Natural killer cell (primary cell): ENCODE results near the gene RGS10. TPM values are rescaled to one million over a fixed set of nuclear protein-coding genes. Genes with fewer than 3 reads are reported as not detected.
A peak's percentile ranks its signal among the peaks of the same experiment; 100 is the strongest.

Source experiments
- ATAC-seq, 3 donors: fragments of 150-1000 bp in 2 of 3; fragments of 200-7000 bp in 1 of 3; cut with Tn5 transposase; 1 replicate in 1 of 3; 2 replicates in 2 of 3; pipeline ENCODE4 v1.10.0; 2021; ENCODE audit warnings: mild to moderate bottlenecking in 2 of 3, moderate library complexity in 2 of 3
- DNase-seq, 2 donors: peaks; one replicate each; pipeline versions ENCODE4 v3.0.0 to v3.0.0-alpha.2; 2013 to 2021; ENCODE audit warnings: mixed read lengths in 1 of 2
- H3K27ac ChIP-seq: one replicate; pipeline ENCODE4 v1.5.1; 2013; ENCODE audit warnings: mild to moderate bottlenecking, low read length
- H3K27me3 ChIP-seq: one replicate; pipeline ENCODE4 v1.6.1; 2013; ENCODE audit warnings: low read length; ENCODE audit not compliant: control insufficient read depth, insufficient read depth
- H3K36me3 ChIP-seq: one replicate; pipeline ENCODE4 v1.6.1; 2013; ENCODE audit warnings: low read length; ENCODE audit not compliant: control insufficient read depth, insufficient read depth
- H3K4me1 ChIP-seq: one replicate; pipeline ENCODE4 v1.6.1; 2013; ENCODE audit warnings: low read length; ENCODE audit not compliant: control insufficient read depth, insufficient read depth
- H3K4me3 ChIP-seq: one replicate; pipeline ENCODE4 v1.5.1; 2013; ENCODE audit warnings: low read length
- H3K9me3 ChIP-seq: one replicate; pipeline ENCODE4 v1.6.1; 2013; ENCODE audit warnings: low read length; ENCODE audit not compliant: control insufficient read depth, insufficient read depth
- H3K27ac Mint-ChIP-seq, 2 donors: one replicate each; pipeline ENCODE4 v1.8.0; 2022; ENCODE audit warnings: mild to moderate bottlenecking in 2 of 2, mixed read lengths in 2 of 2, moderate library complexity in 1 of 2
- H3K27me3 Mint-ChIP-seq, 2 donors: one replicate each; pipeline ENCODE4 v1.8.0; 2022; ENCODE audit warnings: low read depth in 2 of 2, mixed read lengths in 2 of 2
- H3K36me3 Mint-ChIP-seq: one replicate; pipeline ENCODE4 v1.8.0; 2022; ENCODE audit warnings: mixed read lengths
- H3K4me1 Mint-ChIP-seq, 2 donors: one replicate each; pipeline ENCODE4 v1.8.0; 2022; ENCODE audit warnings: mixed read lengths in 2 of 2
- H3K4me3 Mint-ChIP-seq: one replicate; pipeline ENCODE4 v1.8.0; 2022; ENCODE audit warnings: mild to moderate bottlenecking, moderate library complexity, mixed read lengths
- H3K9me3 Mint-ChIP-seq, 2 donors: one replicate each; pipeline ENCODE4 v1.8.0; 2022; ENCODE audit warnings: mixed read lengths in 2 of 2
- WGBS: methylation state at CpG from one replicate; pipeline ENCODE4 v1.1.7; 2013; ENCODE audit warnings: missing lambda C conversion rate; ENCODE audit not compliant: insufficient coverage; 5-methylcytosine and 5-hydroxymethylcytosine counted together
- intact Hi-C: fragments of 100-400 bp; cut with micrococcal nuclease; formaldehyde crosslinking; loops from one replicate; pipeline ENCODE4 v1.14.2; 2022
- total RNA-seq, 4 donors: library from RNA; stranded (reverse); fragments of 120-200 nt in 1 of 4; gene quantifications; one replicate each; pipeline versions ENCODE4 v1.2.3 to v1.2.4, GENCODE V29; 2013 to 2022
- TF ChIP-seq, protein P1 (sequence below): fragments of 200-600 bp; IDR thresholded peaks from one replicate; pipeline ENCODE4 v1.8.0; 2022; ENCODE audit warnings: antibody characterized with exemption

Gene RGS10, protein sequence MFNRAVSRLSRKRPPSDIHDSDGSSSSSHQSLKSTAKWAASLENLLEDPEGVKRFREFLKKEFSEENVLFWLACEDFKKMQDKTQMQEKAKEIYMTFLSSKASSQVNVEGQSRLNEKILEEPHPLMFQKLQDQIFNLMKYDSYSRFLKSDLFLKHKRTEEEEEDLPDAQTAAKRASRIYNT
- 10 to 100 TPM; 13.5 to 25.7 (median 21.4) TPM for total RNA-seq
- total RNA-seq (2013), result 117 TPM

DNA sequence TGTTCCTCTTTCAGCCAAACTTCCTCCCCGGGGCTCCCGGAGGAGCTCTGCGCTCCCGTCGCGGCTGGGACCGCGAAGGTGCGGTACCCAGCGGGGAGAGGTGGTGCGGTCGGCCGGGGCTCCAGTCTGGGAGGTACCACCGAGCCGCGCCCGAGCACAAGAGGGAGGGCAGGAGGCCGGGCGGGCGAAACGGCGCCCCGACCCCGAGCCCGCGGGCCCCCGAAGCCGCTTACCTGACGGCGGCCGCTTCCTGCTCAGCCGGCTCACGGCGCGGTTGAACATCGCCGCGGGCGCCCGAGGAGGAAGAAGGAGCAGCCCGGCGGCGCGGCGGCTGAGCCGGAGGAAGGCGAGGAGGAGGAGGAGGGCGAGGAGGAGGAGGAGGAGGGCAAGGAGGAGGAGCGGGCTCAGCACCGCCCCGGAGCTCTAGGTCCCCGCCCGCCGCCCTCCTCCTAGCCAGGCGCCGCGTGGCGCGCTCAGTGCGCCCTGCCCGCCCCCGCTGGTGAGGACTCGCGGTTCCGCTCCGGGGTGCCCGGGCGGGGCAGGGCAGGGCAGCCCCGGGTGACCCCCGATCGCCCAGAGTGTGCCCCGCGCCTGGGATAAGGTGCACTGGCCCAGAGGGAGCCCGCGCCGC is at the start of gene RGS10:
Gene RGS10 (minus strand): TSS at position 363 of the 631 bp plus-strand sequence. CDS start 81 bp downstream, at position 282.
- Histone ChIP-seq H3K4me1 (peaks cover 32% of the 10 kb centered on the region), H3K27ac (peak within 1 kb of the TSS; percentile 22), H3K9me3 (no peaks in the 10 kb centered on the region), H3K4me3 (peak within 1 kb of the TSS; percentile 68), H3K36me3 (no peaks in the 10 kb centered on the region), H3K27me3 (peaks cover under 1% of the 10 kb centered on the region)
- H3K36me3 Mint-ChIP-seq, result no peaks in the 10 kb centered on the region
- H3K9me3 Mint-ChIP-seq, result no peaks in the 10 kb centered on the region
- TF ChIP-seq, protein P1, sequence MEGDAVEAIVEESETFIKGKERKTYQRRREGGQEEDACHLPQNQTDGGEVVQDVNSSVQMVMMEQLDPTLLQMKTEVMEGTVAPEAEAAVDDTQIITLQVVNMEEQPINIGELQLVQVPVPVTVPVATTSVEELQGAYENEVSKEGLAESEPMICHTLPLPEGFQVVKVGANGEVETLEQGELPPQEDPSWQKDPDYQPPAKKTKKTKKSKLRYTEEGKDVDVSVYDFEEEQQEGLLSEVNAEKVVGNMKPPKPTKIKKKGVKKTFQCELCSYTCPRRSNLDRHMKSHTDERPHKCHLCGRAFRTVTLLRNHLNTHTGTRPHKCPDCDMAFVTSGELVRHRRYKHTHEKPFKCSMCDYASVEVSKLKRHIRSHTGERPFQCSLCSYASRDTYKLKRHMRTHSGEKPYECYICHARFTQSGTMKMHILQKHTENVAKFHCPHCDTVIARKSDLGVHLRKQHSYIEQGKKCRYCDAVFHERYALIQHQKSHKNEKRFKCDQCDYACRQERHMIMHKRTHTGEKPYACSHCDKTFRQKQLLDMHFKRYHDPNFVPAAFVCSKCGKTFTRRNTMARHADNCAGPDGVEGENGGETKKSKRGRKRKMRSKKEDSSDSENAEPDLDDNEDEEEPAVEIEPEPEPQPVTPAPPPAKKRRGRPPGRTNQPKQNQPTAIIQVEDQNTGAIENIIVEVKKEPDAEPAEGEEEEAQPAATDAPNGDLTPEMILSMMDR, result no peak
- peak; percentile 41 to 90 for DNase-seq
- under 1% methylated on average over 76 of the region's 76 CpGs for WGBS
- peak; percentile 76 to 79 (median 78) for ATAC-seq
- peak within 1 kb of the TSS; percentile 91 for H3K4me3 Mint-ChIP-seq
- H3K27me3 Mint-ChIP-seq, result peaks cover 11 to 15% of the 10 kb centered on the region in 2 donors
- intact Hi-C loops, result no loop called here
- H3K4me1 Mint-ChIP-seq, result peaks cover 21 to 34% of the 10 kb centered on the region in 2 donors
- H3K27ac Mint-ChIP-seq, result peak within 1 kb of the TSS; percentile 54 to 55

DNA sequence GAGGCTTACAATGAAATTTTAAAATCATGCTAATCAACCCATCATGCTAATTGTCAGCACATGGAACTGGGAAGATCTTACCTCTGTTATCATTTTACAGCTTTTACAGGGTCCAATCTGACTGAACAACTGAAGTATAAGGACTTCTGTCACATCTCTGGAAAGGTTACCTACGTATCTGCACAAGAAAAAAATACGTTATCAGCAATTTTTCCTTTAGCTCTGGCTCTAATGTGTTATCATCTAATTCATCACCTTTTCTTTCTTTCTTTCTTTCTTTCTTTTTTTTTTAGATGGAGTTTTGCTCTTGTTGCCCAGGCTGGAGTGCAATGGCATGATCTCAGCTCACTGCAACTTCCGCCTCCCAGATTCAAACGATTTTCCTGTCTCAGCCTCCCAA is 45.6 kb upstream of the RGS10 start:
- DNase-seq (no peak), ATAC-seq (no peak)
- Mint-ChIP-seq H3K36me3 (no peaks in the 10 kb centered on the region), H3K27ac (peak overlapping the region in 1 of 2 donors; percentile 17), H3K4me1 (peaks cover 25% of the 10 kb centered on the region in 2 donors), H3K9me3 (no peaks in the 10 kb centered on the region), H3K4me3 (no peak overlapping the region), H3K27me3 (no peaks in the 10 kb centered on the region)
- WGBS, result 98% methylated on average over 4 of the region's 4 CpGs
- no peaks in the 10 kb centered on the region for H3K4me1 ChIP-seq
- TF ChIP-seq, protein P1, result no peak
- H3K36me3 ChIP-seq, result peaks cover 37% of the 10 kb centered on the region
- no peaks in the 10 kb centered on the region for H3K9me3 ChIP-seq
- H3K27me3 ChIP-seq, result no peaks in the 10 kb centered on the region
- intact Hi-C loops, result no loop called here
- no peak overlapping the region for H3K4me3 ChIP-seq
- no peak overlapping the region for H3K27ac ChIP-seq

DNA sequence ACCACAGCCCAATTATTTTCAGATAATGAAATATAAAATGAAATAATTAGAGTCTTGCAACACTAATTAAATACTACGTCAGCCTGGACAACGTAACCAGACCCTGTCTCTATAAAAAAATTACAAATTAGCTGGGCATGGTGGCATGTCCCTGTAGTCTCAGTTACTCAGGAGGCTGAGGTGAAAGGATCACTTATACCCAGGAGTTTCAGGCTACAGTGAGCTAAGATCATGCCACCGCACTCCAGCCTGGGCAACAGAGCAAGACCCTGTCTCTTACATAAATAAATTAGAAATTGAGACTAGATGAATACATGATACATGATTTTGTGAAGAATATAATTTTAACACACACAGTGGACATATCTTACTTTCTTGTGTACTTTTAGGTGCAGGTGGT is 35.8 kb upstream of the RGS10 start:
- H3K27me3 ChIP-seq, result no peaks in the 10 kb centered on the region
- Mint-ChIP-seq H3K27ac (no peak overlapping the region), H3K4me1 (peaks cover 17 to 40% of the 10 kb centered on the region in 2 donors), H3K4me3 (no peak overlapping the region), H3K27me3 (no peaks in the 10 kb centered on the region), H3K36me3 (peaks cover 14% of the 10 kb centered on the region), H3K9me3 (no peaks in the 10 kb centered on the region)
- peaks cover 3% of the 10 kb centered on the region for H3K4me1 ChIP-seq
- ATAC-seq (no peak), DNase-seq (no peak)
- peaks cover 67% of the 10 kb centered on the region for H3K36me3 ChIP-seq
- 86% methylated on average over 1 of the region's 3 CpGs for WGBS
- H3K9me3 ChIP-seq, result no peaks in the 10 kb centered on the region
- TF ChIP-seq, protein P1, result no peak
- no peak overlapping the region for H3K4me3 ChIP-seq
- H3K27ac ChIP-seq, result no peak overlapping the region
- intact Hi-C loops, result no loop called here
